Endothelial cell of umbilical vein (primary cell): ENCODE results near the gene C3orf22. TPM values are rescaled to one million over a fixed set of nuclear protein-coding genes. Genes with fewer than 3 reads are reported as not detected.

ENCODE experiments used
- BruUV-seq: library from RNA; stranded (reverse); fragments of 400-500 nt; replicated peaks from 2 replicates; lab custom pipeline; 2021; lab: Mats Ljungman, UMichigan
- CTCF ChIA-PET: fragments of 300-600, 350-600 bp; sonication (Branson Sonifier 250); formaldehyde crosslinking; loops from one replicate; lab custom pipeline; 2021; ENCODE audit warnings: antibody characterized with exemption, inconsistent platforms; lab: Charles Lee
- POLR2A ChIA-PET: fragments of 300-600, 350-600 bp; sonication (Branson Sonifier 250); formaldehyde crosslinking; loops from one replicate; lab custom pipeline; 2021; ENCODE audit warnings: antibody characterized with exemption, inconsistent platforms; lab: Charles Lee
- DNase-seq: peaks from one replicate; pipeline ENCODE4 v3.0.0-alpha.2; 2011; ENCODE audit warnings: low read depth, low spot score
- FAIRE-seq: peaks from 2 replicates; lab custom pipeline; 2011; peaks lifted over from hg19 to GRCh38; lab: Jason Lieb, UNC
- H2AFZ ChIP-seq: 2 replicates; pipeline ENCODE4 v1.6.0; 2012; ENCODE audit warnings: low read depth, low read length, control low read depth, inconsistent platforms
- H3K27ac ChIP-seq: 2 replicates; pipeline ENCODE4 v1.5.1; 2011; ENCODE audit warnings: low read depth, mild to moderate bottlenecking, control low read depth, low read length, moderate library complexity; ENCODE audit not compliant: insufficient read depth
- H3K27me3 ChIP-seq, 2 experiments: 2 replicates each; pipeline versions ENCODE4 v1.6.0 to v1.6.1; 2011; ENCODE audit warnings: low read length in 2 of 2, mixed read lengths in 1 of 2; ENCODE audit not compliant: control insufficient read depth in 2 of 2, insufficient read depth in 2 of 2
- H3K36me3 ChIP-seq, 2 experiments: 2 replicates in 1 of 2; 3 replicates in 1 of 2; pipeline ENCODE4 v1.5.1; 2011; ENCODE audit warnings: low read length in 2 of 2, mild to moderate bottlenecking in 1 of 2, moderate library complexity in 1 of 2; ENCODE audit not compliant: control insufficient read depth in 2 of 2, insufficient read depth in 2 of 2; ENCODE audit errors: extremely low read depth in 1 of 2
- H3K4me1 ChIP-seq: 3 replicates; pipeline ENCODE4 v1.5.1; 2011; ENCODE audit warnings: mild to moderate bottlenecking, low read length; ENCODE audit not compliant: control insufficient read depth, insufficient read depth; ENCODE audit errors: extremely low read depth
- H3K4me2 ChIP-seq: 2 replicates; pipeline ENCODE4 v1.6.1; 2011; ENCODE audit warnings: low read length, control low read depth, mixed read lengths; ENCODE audit not compliant: insufficient read depth
- H3K4me3 ChIP-seq, 3 experiments: fragments of 200-600 bp in 1 of 3; sonication (generic), shearing (Covaris generic) in 1 of 3; replicated peaks in 1 of 3; 2 replicates each; pipeline ENCODE4 v1.5.1; 2011 to 2016; ENCODE audit warnings: control low read depth in 3 of 3, low read length in 3 of 3, mild to moderate bottlenecking in 2 of 3, inconsistent platforms in 1 of 3, low read depth in 1 of 3, moderate library complexity in 1 of 3; ENCODE audit not compliant: insufficient read depth in 1 of 3
- H3K79me2 ChIP-seq: 2 replicates; pipeline ENCODE4 v1.6.0; 2012; ENCODE audit warnings: low read length, inconsistent platforms; ENCODE audit not compliant: control insufficient read depth, insufficient read depth
- H3K9ac ChIP-seq: replicated peaks from 2 replicates; pipeline ENCODE3; 2011; ENCODE audit warnings: low read length, control low read depth; ENCODE audit not compliant: insufficient read depth; ENCODE audit errors: extremely low read depth
- H3K9me1 ChIP-seq: replicated peaks from 3 replicates; pipeline ENCODE4 v1.6.0; 2011; ENCODE audit warnings: mild to moderate bottlenecking, low read length; ENCODE audit not compliant: control insufficient read depth, insufficient read depth; ENCODE audit errors: extremely low read depth
- H3K9me3 ChIP-seq: replicated peaks from 2 replicates; pipeline ENCODE4 v1.5.1; 2012; ENCODE audit warnings: low read length, inconsistent platforms; ENCODE audit not compliant: control insufficient read depth, insufficient read depth
- H4K20me1 ChIP-seq: replicated peaks from 2 replicates; pipeline ENCODE3; 2011; ENCODE audit warnings: mild to moderate bottlenecking, low read length; ENCODE audit not compliant: control insufficient read depth, insufficient read depth; ENCODE audit errors: extremely low read depth
- CTCF ChIP-seq, 2 donors: IDR thresholded peaks; 1 replicate in 1 of 2; 2 replicates in 1 of 2; pipeline ENCODE4 v1.5.1; 2011; ENCODE audit warnings: low read length in 2 of 2, mild to moderate bottlenecking in 2 of 2, moderate library complexity in 2 of 2, control low read depth in 1 of 2, inconsistent platforms in 1 of 2, low read depth in 1 of 2; ENCODE audit not compliant: insufficient read depth in 1 of 2; ENCODE audit errors: extremely low read depth in 1 of 2
- EZH2 ChIP-seq: IDR thresholded peaks from 2 replicates; pipeline ENCODE4 v1.6.1; 2012; ENCODE audit warnings: borderline replicate concordance, low read depth, mild to moderate bottlenecking, moderate library complexity, low read length, inconsistent platforms; ENCODE audit not compliant: severe bottlenecking
- FOS ChIP-seq: IDR thresholded peaks from 2 replicates; pipeline ENCODE4 v1.6.1; 2011; ENCODE audit warnings: mild to moderate bottlenecking, low read length, moderate library complexity, borderline replicate concordance; ENCODE audit not compliant: insufficient read depth
- GATA2 ChIP-seq: IDR thresholded peaks from 2 replicates; pipeline ENCODE4 v1.7.0; 2011; ENCODE audit warnings: low read depth, mild to moderate bottlenecking, moderate library complexity, mixed read lengths, low read length; ENCODE audit not compliant: insufficient read length, insufficient read depth
- JUN ChIP-seq: IDR thresholded peaks from 2 replicates; pipeline ENCODE4 v1.6.1; 2011; ENCODE audit warnings: borderline replicate concordance, low read depth; ENCODE audit not compliant: insufficient read length, insufficient read depth
- MAX ChIP-seq: IDR thresholded peaks from 2 replicates; pipeline ENCODE4 v1.6.1; 2011; ENCODE audit not compliant: insufficient read depth, insufficient read length
- MYC ChIP-seq: IDR thresholded peaks from one replicate; pipeline ENCODE4 v1.6.1; 2011; ENCODE audit warnings: mild to moderate bottlenecking, low read depth, low read length
- POLR2A ChIP-seq: IDR thresholded peaks from 2 replicates; pipeline ENCODE4 v1.6.1; 2012; ENCODE audit warnings: low read depth, mild to moderate bottlenecking, control low read depth, low read length
- POLR2AphosphoS5 ChIP-seq: IDR thresholded peaks from 2 replicates; pipeline ENCODE4 v1.6.1; 2012; ENCODE audit warnings: low read depth, mild to moderate bottlenecking, control low read depth, low read length, moderate library complexity; ENCODE audit not compliant: insufficient read depth
- dilution Hi-C: fragments of 300-500 bp; cut with MboI; formaldehyde crosslinking; loops from one replicate; pipeline ENCODE4 v1.15.0; 2019; ENCODE audit warnings: low sequenced_read_pairs; ENCODE audit not compliant: extremely low pct_ligation_motif_present
- intact Hi-C: fragments of 100-400 bp; cut with micrococcal nuclease; formaldehyde crosslinking; loops from one replicate; pipeline ENCODE4 v1.10.0; 2022
- polyA plus RNA-seq, 4 experiments: library from polyadenylated mRNA; depleted of rRNA in 3 of 4; stranded (reverse) in 3 of 4; unstranded in 1 of 4; fragments of >200 nt; gene quantifications; 2 replicates each; pipeline versions ENCODE4 v1.2.1 to v1.2.3, GENCODE V29; 2011 to 2012; ENCODE audit warnings: missing spikeins in 1 of 4
- total RNA-seq: library from RNA; stranded (reverse); gene quantifications from 2 replicates; pipeline ENCODE4 v1.2.3, GENCODE V29; 2021

C3orf22 gene
- total and polyA plus RNA-seq, 2 donors (not counting 3 experiments of a cell fraction or from before 2014, with no cell fraction given), result not detected

GRCh38 chr3:126538966-126539365, 19.8 kb downstream of the C3orf22 start:
- intact Hi-C loops, result no loop called here
- CTCF ChIA-PET, result interaction anchor here (0.8 kb wide), 1 partner anchor 16 kb away, joined by 3 read pairs; no protein-coding TSS in a partner anchor
- dilution Hi-C loops, result no loop called here

More at GRCh38 chr3:126538966-126539365, 19.8 kb downstream of the C3orf22 start:
- Histone ChIP-seq H3K4me3 (no peak overlapping the region), H3K9me1 (no peaks in the 10 kb centered on the region), H4K20me1 (no peaks in the 10 kb centered on the region), H3K79me2 (no peaks in the 10 kb centered on the region), H2AFZ (no peak overlapping the region), H3K27me3 (no peaks in the 10 kb centered on the region), H3K4me2 (no peak overlapping the region), H3K4me1 (peaks cover 3% of the 10 kb centered on the region), H3K9me3 (no peaks in the 10 kb centered on the region), H3K36me3 (no peaks in the 10 kb centered on the region), H3K27ac (no peak overlapping the region), H3K9ac (no peak overlapping the region)
- POLR2A ChIA-PET, result no interaction called here
- BruUV-seq, result no TSS peak
- FAIRE-seq (no peak), DNase-seq (no peak)
- TF ChIP-seq POLR2AphosphoS5 (no peak), MAX (no peak), CTCF (IDR thresholded peaks at IDR 0.05; ENCODE audit: extremely low read depth in 1 of 2, insufficient read depth in 1 of 2, low read depth in 1 of 2, low read length in 2 of 2) (no peak), GATA2 (no peak), MYC (no peak), JUN (no peak), EZH2 (no peak), FOS (no peak), POLR2A (no peak)
